GM08714 (cell line): ENCODE measurements around the gene CHRNA4.

Experiments
- H3K4me3 ChIP-seq: fragments of 200-500 bp; sonication (Bioruptor generic); 2 replicates; pipeline ENCODE4 v1.5.1; 2014; ENCODE audit warnings: mild to moderate bottlenecking, low read length, inconsistent platforms
- ZNF274 ChIP-seq: IDR thresholded peaks from 2 replicates; pipeline ENCODE4 v1.6.1; 2012; ENCODE audit warnings: mild to moderate bottlenecking, low read depth, low read length

Gene CHRNA4

GRCh38 chr20:63401384-63402110, 40.4 kb upstream of the CHRNA4 start:
- no peak for TF ChIP-seq ZNF274
- no peak overlapping the region for H3K4me3 ChIP-seq

- no peak overlapping the region for H3K4me3 ChIP-seq
- TF ChIP-seq ZNF274, result no peak
Observed at GRCh38 chr20:63400486-63401210, 39.5 kb upstream of the CHRNA4 start.

- no peak overlapping the region for H3K4me3 ChIP-seq
- no peak for TF ChIP-seq ZNF274
Observed at GRCh38 chr20:63399596-63400375, 38.6 kb upstream of the CHRNA4 start.

GRCh38 chr20:63398744-63399514, 37.8 kb upstream of the CHRNA4 start:
- TF ChIP-seq ZNF274, result no peak

GRCh38 chr20:63397946-63398450, 36.8 kb upstream of the CHRNA4 start:
- no peak for TF ChIP-seq ZNF274

More at GRCh38 chr20:63398744-63399514, 37.8 kb upstream of the CHRNA4 start:
- no peak overlapping the region for H3K4me3 ChIP-seq

GRCh38 chr20:63397155-63397843, 36.1 kb upstream of the CHRNA4 start:
- TF ChIP-seq ZNF274, result no peak
- H3K4me3 ChIP-seq, result no peak overlapping the region

More at GRCh38 chr20:63397946-63398450, 36.8 kb upstream of the CHRNA4 start:
- H3K4me3 ChIP-seq, result no peak overlapping the region

- TF ChIP-seq ZNF274, result no peak
- no peak overlapping the region for H3K4me3 ChIP-seq
Observed at GRCh38 chr20:63396300-63396699, 35.2 kb upstream of the CHRNA4 start.

- no peak overlapping the region for H3K4me3 ChIP-seq
- no peak for TF ChIP-seq ZNF274
Observed at GRCh38 chr20:63395723-63396122, 34.6 kb upstream of the CHRNA4 start.

GRCh38 chr20:63394920-63395455, 33.8 kb upstream of the CHRNA4 start:
- no peak overlapping the region for H3K4me3 ChIP-seq
- no peak for TF ChIP-seq ZNF274

GRCh38 chr20:63394069-63394919, 33.1 kb upstream of the CHRNA4 start:
- no peak overlapping the region for H3K4me3 ChIP-seq
- TF ChIP-seq ZNF274, result no peak

GRCh38 chr20:63393566-63393965, 32.4 kb upstream of the CHRNA4 start:
- H3K4me3 ChIP-seq, result no peak overlapping the region
- no peak for TF ChIP-seq ZNF274
